SK-N-MC (cell line): ENCODE data around the gene HEBP1.

Experiments
- DNase-seq: peaks from one replicate; pipeline ENCODE4 v3.0.0-alpha.2; 2011; ENCODE audit warnings: low read depth, low spot score
- H3K27ac ChIP-seq: fragments of 200-600 bp; sonication (generic); 2 replicates; pipeline ENCODE4 v1.5.1; 2016; ENCODE audit warnings: mixed run types
- H3K36me3 ChIP-seq: fragments of 200-600 bp; sonication (generic); 2 replicates; pipeline ENCODE4 v1.6.1; 2017; ENCODE audit warnings: antibody characterized with exemption, low read length, mixed read lengths; ENCODE audit not compliant: insufficient read depth
- H3K4me3 ChIP-seq: fragments of 200-600 bp; sonication (generic); 2 replicates; pipeline ENCODE4 v1.5.1; 2016
- H3K9ac ChIP-seq: fragments of 200-600 bp; sonication (generic); 2 replicates; pipeline ENCODE4 v1.8.0; 2017; ENCODE audit warnings: mixed run types, mixed read lengths; ENCODE audit not compliant: insufficient read length
- H3K9me3 ChIP-seq: fragments of 200-600 bp; sonication (generic); 2 replicates; pipeline ENCODE4 v1.6.1; 2017; ENCODE audit warnings: low read depth, mild to moderate bottlenecking, antibody characterized with exemption, low read length, moderate library complexity, mixed read lengths
- EZH2 ChIP-seq: fragments of 200-600 bp; sonication (generic); IDR thresholded peaks from one replicate; pipeline ENCODE4 v1.6.1; 2017; ENCODE audit warnings: antibody characterized with exemption
- FOXP2 ChIP-seq: optimal IDR thresholded peaks from 2 replicates; pipeline ENCODE3; 2011; ENCODE audit warnings: mild to moderate bottlenecking, moderate library complexity; ENCODE audit not compliant: insufficient read depth; ENCODE audit errors: extremely low read length, control extremely low read depth
- POLR2AphosphoS5 ChIP-seq: IDR thresholded peaks from 2 replicates; pipeline ENCODE4 v1.6.1; 2012; ENCODE audit warnings: mild to moderate bottlenecking, low read depth, low read length, borderline replicate concordance

Gene HEBP1, protein sequence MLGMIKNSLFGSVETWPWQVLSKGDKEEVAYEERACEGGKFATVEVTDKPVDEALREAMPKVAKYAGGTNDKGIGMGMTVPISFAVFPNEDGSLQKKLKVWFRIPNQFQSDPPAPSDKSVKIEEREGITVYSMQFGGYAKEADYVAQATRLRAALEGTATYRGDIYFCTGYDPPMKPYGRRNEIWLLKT

DNA sequence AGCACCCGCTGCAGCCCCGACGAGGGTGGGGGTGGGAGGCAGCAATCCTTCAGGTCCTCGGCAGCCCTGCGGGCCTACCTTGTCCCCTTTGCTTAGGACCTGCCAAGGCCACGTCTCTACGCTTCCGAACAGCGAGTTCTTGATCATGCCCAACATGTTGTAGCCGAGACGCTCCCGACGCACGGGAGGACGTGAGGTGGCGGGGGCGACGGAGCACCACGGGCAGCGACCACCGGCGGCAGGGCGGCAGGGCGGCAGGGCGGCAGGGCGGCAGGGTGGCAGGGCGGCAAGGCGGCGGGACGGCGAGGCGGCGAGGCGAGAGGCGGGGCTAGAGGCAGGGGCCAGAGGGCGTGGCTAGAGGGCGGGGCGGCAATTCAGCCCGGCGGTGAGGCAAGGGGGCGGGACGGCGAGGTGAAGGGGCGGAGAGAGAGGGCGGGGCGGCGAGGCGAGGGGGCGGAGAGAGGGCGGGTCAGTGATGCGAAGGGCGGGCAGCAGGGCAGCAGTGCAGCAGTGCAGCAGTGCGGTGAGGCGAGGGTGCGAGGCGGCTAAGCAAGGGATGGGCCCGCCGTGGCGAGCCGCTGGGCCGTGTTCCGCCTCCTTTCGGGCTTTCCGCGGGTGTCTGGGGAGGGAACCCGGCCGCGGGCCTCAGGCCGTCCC is at the start of gene HEBP1:
Gene HEBP1 (minus strand): TSS at position 307 of the 657 bp plus-strand sequence. CDS start 151 bp downstream, at position 156.
- peak; percentile 65; the same call in 1 of the 2 replicates for TF ChIP-seq POLR2AphosphoS5
- no peak for TF ChIP-seq EZH2
- no peak for TF ChIP-seq FOXP2
- H3K9ac ChIP-seq: peak within 1 kb of the TSS; percentile 88
- peak within 1 kb of the TSS; percentile 93 for H3K4me3 ChIP-seq
- no peaks in the 10 kb centered on the region for H3K36me3 ChIP-seq
- no peak within 1 kb of the TSS for H3K27ac ChIP-seq
- DNase-seq: no peak
- no peaks in the 10 kb centered on the region for H3K9me3 ChIP-seq

DNA sequence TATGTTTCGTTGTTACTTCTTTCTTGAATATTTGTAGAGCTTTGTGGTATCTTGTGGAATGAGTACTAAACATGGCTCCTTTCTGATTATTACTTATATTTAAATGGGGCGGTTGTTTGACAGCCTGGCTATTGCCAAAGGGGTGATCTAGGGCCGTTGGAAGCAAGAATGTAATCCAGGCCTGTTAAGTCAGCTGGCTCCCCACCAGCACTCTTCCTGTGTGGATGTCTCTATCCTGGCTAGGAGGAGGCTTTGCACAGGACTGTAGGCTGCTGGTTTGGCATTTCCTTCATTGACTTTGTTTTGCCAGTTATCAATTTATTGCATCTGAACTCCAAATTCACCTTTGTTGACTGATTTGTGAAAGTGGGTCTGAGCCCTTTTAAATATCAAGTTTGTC is 49.8 kb upstream of the HEBP1 start:
- H3K36me3 ChIP-seq: no peaks in the 10 kb centered on the region
- no peak overlapping the region for H3K27ac ChIP-seq
- no peak overlapping the region for H3K9ac ChIP-seq
- no peaks in the 10 kb centered on the region; the same call in 1 of the 2 replicates for H3K9me3 ChIP-seq
- TF ChIP-seq EZH2: no peak
- TF ChIP-seq POLR2AphosphoS5: no peak
- no peak for TF ChIP-seq FOXP2
- H3K4me3 ChIP-seq: no peak overlapping the region
- DNase-seq: no peak

DNA sequence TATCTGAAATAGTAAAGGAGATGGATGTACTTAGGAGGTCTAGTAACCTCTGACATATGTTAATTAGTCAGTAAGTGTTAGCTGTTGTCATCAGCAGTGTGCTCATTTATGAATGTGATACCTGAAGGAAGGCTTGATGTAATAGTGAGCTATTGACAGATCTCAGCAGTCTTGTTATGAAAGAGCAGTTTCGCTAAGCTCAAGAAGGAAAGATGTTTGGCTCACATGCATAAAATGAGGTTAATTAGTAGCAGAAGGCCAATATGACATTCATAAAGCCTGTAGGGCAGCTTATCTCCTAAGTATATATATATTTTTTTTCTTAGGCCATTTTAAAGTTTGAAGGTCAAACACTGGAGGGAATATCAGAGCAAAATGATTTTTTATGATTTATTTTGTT is 46.9 kb upstream of the HEBP1 start:
- DNase-seq: no peak
- Histone ChIP-seq H3K36me3 (no peaks in the 10 kb centered on the region), H3K4me3 (no peak overlapping the region), H3K27ac (no peak overlapping the region), H3K9me3 (no peaks in the 10 kb centered on the region), H3K9ac (no peak overlapping the region)
- TF ChIP-seq EZH2 (no peak), FOXP2 (no peak), POLR2AphosphoS5 (no peak)

DNA sequence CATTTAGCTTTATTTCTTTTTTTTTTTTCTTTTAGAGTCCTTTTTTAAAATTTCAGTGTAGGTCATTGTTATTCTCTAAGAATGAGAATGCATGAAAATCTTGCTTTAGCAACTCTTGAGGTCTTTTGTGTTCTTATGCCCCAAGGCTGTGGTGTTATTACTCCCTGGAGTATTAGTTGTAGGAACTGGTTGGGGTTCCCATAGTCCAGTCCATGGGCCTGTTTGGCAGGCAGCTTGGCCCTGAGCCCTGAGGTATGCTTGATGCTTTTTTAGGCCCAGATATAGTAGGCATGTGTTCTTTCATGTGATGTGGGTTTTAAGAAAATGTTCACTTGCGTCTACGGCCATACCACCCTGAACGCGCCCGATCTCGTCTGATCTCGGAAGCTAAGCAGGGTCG is 45.8 kb upstream of the HEBP1 start:
- no peak for DNase-seq
- TF ChIP-seq POLR2AphosphoS5 (no peak), FOXP2 (no peak), EZH2 (no peak)
- Histone ChIP-seq H3K4me3 (no peak overlapping the region), H3K27ac (no peak overlapping the region), H3K9me3 (no peaks in the 10 kb centered on the region), H3K36me3 (no peaks in the 10 kb centered on the region), H3K9ac (no peak overlapping the region)

DNA sequence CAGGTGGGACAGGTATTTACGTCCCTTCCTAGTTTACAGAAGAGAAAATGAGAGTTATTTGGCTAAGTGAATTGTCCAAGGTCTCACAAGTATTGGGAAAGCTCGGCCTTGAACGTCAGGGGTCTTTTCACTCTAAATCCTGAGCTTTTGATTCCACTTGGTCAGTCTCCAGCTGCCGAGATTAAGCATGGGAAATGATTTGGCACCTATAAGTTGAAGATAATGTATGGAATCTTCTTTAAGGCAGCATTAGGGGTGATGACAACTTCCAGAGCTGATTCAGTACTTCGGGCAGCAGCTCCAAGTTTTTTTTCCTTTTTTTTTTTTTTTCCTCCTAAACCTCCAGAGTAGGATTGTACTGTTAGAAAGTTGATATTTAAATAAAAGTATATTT is 44.8 kb upstream of the HEBP1 start:
- Histone ChIP-seq H3K27ac (no peak overlapping the region), H3K4me3 (peak overlapping the region; percentile 97), H3K9ac (peak overlapping the region; percentile 66), H3K36me3 (no peaks in the 10 kb centered on the region), H3K9me3 (no peaks in the 10 kb centered on the region)
- TF ChIP-seq EZH2: no peak
- TF ChIP-seq POLR2AphosphoS5: no peak
- no peak for TF ChIP-seq FOXP2
- no peak for DNase-seq

DNA sequence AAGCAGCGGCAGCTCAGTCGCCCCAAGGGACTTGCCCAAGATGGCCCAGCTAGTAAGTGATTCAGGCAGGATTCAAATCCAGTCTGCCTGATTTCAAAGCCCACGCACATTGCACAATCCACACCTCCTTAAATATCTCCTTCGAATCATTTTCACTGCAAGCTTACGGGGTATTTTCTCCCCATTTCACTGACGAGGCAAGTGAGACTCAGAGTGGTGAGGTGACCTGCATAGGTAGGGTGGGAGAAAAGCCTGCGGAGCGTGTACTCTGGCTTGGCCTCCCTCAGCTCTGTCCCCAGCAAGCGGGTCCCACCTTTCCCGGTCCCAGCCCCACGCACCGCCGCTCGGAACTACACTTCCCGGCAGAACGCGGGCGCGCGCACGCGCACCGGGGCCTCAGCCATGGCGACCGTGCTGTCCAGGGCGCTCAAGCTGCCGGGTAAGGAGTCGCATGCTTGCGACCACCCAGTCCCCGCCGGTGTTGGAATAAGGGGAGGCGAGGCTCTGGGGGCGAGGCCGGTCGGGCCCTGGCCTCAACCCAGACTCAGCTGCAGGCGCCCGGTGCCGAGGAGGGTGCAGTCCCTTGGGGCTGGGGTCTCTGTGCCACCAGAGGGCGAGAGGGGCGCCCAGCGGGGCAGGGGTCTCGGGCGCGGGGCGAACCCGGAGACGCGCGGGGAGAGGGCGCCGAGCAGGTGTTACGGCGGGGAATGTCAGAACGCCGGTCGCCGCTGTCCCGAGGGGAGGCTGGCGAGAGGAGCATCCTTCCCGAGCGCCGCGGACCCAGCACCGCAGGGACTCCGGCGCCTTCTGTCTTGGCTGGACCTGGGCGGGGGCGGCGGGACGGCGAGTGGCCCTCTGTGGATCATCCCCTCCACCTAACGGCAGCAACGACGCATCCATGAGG is 44.2 kb upstream of the HEBP1 start, which contains the start of gene FAM234B:
Gene FAM234B (plus strand): TSS at position 380 of the 904 bp plus-strand sequence. CDS start 23 bp downstream, at position 403.
- no peak for DNase-seq
- Histone ChIP-seq H3K36me3 (no peaks in the 10 kb centered on the region), H3K4me3 (peak within 1 kb of the TSS; percentile 97), H3K9ac (peak within 1 kb of the TSS; percentile 66), H3K9me3 (no peaks in the 10 kb centered on the region), H3K27ac (no peak within 1 kb of the TSS)
- TF ChIP-seq EZH2 (no peak), POLR2AphosphoS5 (peak; percentile 77; the same call in 1 of the 2 replicates)

DNA sequence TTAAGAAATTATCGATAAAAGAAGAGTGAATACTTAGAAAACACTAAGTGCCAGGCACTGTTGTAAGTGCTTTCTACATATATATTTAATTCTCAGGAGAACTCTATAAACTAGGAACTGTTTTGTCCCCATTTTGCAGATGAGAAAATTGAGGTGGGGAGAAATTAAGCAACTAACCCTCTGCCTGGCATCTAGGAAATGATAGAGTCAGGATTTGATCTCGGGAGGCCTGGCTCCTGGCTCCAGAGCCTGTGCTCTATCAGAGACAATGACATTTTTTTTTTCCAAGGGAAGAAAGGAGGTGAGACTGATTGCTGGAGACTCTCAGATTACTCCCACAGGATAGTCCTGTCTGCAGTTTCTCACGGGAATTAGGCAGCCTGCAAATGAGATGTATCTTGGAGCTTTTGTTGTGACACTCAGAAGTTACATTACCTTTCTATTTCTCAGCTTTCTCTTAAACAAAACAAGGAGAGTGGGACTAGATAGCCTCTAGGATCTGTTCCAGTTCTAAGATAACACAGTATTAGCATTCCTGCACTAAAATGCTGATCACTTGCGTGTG is 42.7 kb upstream of the HEBP1 start:
- no peak overlapping the region for H3K27ac ChIP-seq
- DNase-seq: no peak
- no peak overlapping the region for H3K9ac ChIP-seq
- no peaks in the 10 kb centered on the region for H3K36me3 ChIP-seq
- H3K4me3 ChIP-seq: no peak overlapping the region
- TF ChIP-seq POLR2AphosphoS5 (no peak), FOXP2 (no peak), EZH2 (no peak)
- H3K9me3 ChIP-seq: no peaks in the 10 kb centered on the region

DNA sequence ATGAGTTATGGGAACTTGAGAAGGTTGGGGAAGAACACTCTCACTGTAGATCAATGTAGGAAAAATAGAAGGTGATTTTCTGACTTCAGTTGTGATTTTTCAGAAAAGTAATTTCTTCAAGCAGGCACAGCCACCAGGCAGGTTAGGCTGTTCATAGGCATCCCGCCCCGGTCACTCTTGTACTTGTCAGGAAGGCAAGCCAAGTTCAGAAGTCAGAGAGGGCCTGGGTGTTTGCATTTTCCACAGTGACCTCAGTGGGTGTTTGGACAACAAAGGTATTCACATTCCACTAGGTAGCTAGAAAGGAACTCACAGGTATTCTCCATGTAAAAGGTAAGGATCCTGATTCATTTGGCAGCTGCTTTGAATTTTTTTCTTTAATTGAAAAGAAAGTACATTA is 41.2 kb upstream of the HEBP1 start:
- no peak for DNase-seq
- no peaks in the 10 kb centered on the region for H3K36me3 ChIP-seq
- no peaks in the 10 kb centered on the region for H3K9me3 ChIP-seq
- TF ChIP-seq EZH2 (no peak), FOXP2 (no peak), POLR2AphosphoS5 (no peak)
- no peak overlapping the region for H3K9ac ChIP-seq
- no peak overlapping the region for H3K27ac ChIP-seq
- H3K4me3 ChIP-seq: no peak overlapping the region
